ENCODE data around the gene OGDH.

GRCh38 chr7:44624318-44624717 lies 17.9 kb downstream of the OGDH start:
- TF ChIP-seq CTCF (conservative IDR thresholded peaks at IDR 0.05; ENCODE audit: low read depth, low read length) (no peak), RFX5 (IDR thresholded peaks at IDR 0.05; ENCODE audit: low read depth, low read length) (no peak), MXI1 (IDR thresholded peaks at IDR 0.05; ENCODE audit: borderline replicate concordance, low read depth, low read length) (no peak), USF2 (IDR thresholded peaks at IDR 0.05; ENCODE audit: low read depth, low read length) (no peak), SMC3 (IDR thresholded peaks at IDR 0.05; ENCODE audit: low read depth, low read length) (no peak), MAFK (IDR thresholded peaks at IDR 0.05; ENCODE audit: low read depth, low read length) (no peak)

Measured in IMR-90 (cell line).